Renal cortical epithelial cell (primary cell): ENCODE results near the gene SMG9. TPM values are rescaled to one million over a fixed set of nuclear protein-coding genes. Genes with fewer than 3 reads are reported as not detected.

Source experiments
- DNase-seq: peaks from one replicate; pipeline ENCODE4 v3.0.0-alpha.2; 2011; ENCODE audit warnings: low read depth
- total RNA-seq: library from RNA; depleted of rRNA; stranded (reverse); fragments of >200 nt; gene quantifications from 2 replicates; pipeline ENCODE4 v1.2.3, GENCODE V29; 2014

The SMG9 gene
- total RNA-seq, 1 donor from 2014 or later: 9.9 TPM

DNA sequence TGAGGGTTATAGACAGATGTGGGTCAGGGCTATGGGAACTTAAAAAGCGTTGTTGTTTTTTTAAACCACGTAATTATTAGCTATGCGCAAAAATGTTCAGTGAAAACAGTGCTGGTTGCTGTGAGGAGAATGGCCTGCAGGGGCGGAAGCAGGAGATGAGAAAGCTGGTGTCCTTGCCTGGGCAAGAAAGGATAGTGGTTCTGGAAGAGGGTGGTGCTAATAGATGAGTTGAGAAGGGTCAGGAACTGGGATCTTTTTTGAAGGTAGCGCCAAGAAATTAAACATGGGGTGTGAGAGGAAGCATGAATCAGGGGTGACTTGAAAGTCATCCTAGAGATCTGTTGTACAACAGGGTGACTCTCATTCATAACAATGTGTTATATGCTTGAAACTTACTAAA is 4.8 kb upstream of the SMG9 start:
- no peak for DNase-seq

DNA sequence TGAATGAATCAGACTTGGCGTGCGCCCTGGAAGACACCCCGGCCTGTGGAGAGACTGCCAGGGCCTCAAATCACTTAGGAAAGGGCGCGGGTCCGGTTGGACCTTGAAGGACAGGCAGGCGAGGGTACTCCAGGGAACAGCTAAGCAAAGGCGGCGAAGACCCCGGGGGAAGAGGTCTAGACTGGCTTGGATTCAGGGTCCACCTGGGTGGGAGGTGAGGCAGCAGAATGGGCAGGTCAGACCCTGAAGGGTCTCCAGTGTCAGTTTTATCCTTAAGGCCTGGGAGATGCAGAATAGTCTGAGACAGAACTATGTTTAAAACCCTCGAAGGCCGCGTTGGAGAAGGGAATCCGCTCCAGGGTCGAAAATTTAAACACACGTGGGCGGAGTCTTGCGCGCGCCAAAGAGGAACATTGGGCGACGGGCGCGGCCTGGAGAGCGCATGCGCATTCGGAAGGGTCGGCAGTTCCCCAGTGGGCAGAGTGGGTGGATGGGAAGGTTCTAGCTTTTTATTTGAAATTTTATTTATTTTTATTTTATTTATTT is 567 bp upstream of the SMG9 start:
- DNase-seq: no peak

DNA sequence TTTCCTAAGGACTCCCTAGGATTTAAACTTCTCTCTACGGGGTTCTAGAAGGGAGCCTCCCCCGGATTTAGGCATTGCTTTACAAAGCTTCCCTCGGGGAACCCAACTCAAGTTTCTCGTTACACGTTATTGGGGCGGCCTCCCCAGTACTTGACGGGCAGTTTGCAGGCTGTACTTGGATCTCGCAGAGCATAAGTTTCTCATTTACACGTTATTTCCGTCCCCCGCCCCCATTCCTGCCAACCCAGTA is 584 bp downstream of the SMG9 start:
- no peak for DNase-seq

DNA sequence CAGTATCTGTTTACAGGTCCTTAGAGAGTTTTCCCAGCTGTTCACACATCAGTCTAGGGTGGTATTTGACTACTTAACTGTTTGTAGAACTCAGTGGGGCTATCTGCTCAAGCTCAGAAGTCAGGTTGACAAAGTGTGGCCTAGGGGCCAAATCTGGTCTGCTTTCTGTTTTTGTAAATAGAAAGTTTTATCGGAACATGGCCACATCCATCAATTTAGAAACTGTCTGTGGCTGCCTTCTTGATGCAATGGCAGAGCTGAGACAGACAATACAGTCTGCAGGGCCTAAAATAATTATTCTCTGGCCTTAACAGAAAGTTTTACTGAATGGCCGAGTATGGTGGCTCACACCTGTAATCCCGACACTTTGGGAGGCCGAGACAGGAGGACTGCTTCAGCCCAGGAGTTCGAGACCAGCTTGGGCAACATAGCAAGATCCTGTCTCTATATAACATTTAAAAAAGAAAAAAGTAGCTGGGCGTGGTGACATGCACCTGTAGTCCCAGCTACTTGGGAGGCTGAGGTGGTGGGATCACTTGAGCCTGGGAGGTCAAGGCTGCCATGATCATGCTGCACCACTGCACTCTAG is 2.4 kb downstream of the SMG9 start:
- DNase-seq: no peak

DNA sequence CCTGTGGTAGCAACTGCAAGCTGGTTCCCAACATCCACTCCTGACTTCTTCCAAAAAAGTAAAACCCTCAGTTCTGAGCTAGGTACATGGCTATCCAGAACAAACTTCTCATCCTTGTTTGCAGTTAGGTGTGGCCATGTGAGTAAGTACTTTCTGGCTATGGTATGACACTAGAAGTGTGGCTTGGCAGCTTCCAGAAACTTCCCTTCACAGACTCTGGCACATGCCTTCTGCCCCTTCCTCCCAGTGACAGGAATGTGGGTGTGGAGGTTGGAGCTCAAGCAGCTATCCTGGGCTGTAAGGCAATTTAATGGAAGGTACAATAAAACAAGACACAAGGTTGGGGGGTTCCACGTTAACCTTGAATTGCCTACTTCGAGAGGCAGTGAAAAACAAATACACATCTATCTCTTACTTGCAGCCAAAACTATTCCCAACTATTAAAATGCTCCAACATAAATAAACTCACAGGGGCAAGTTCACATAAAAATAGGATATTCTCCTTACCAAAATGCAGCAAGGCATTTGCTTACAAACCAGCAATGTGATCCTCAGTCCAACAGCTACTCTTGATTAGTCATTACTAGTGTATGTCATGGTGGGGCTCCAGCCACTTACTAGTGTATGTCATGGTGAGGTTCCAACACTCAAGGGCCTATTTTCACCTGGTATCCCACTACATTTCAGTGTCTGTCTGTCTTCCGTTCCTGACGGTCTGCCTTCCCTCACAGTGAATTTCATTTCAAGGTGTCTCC is 3.1 kb downstream of the SMG9 start:
- no peak for DNase-seq

DNA sequence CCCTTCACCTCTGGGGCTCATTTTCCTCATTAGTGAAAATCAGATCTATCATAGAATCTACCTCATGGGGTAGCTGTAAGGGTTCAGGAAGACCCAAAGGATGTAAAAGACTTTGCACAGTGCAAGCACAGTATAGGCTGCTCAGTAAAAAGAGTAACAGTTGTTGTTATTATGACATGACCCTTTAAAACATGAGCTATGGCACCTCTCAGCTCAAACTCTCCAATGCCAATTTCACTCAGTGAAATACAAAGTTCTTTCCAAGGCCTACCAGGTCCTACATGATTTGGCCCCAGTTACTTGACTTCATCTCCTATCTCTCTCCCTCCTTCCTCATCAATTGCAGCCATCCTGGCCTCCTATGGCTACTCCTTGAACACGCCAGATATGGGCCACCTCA is 4.9 kb downstream of the SMG9 start:
- DNase-seq: no peak

DNA sequence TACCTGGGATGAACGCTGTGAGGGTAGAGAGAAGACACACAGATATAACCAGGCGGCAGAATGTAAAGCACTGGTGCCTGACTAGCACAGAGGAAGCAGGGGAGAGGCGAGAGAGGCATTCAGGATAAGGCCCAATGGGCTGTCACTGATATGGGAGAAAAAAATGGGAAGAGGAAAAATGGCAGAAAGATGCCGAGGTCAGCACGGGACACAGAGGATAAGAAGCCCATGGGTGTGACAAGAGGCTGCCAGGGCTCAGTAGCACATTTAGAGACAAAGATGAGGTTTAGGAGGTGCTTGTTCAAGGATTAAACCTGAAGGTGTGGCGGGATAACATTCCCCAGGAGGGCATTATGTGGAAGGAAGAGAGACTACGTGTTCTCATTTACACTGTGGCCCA is 5.6 kb downstream of the SMG9 start:
- DNase-seq: no peak

DNA sequence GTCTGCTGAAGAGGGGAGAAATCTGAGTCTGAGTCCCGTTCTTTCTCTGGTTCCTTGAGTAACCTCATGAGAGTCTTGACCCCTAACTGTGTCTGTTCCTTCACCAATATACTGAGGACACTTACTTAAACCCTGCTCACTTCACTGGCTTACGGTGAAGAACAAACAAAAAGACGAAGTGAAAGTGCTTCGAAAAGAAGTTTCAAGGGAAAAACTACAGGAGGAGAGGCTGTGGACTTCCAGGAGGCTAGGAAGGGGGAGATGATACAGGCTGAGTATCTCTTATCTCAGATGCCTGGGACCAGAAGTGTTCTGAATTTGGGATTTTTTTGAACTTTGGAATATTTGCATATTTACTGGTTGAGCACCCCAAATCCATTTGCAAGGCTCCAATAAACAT is 6.1 kb downstream of the SMG9 start:
- no peak for DNase-seq

DNA sequence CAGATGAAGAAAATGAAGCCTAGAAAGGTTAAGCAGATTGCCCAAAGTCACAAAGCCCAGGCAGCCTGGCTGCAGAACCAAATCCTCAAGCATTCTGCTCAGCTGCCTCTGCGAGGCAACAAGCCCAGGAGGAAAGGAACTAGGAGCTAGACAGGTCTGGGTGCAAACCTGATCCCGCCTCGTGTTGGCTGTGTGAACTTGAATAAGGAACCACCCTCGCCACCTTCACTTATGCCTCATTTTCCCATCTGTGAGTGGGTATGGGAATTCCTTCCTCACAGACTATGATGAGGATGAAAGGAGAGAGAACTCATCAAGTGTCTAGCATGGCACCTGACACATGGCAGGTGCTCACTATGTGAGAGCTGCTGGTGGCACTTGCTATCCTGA is 6.6 kb downstream of the SMG9 start:
- no peak for DNase-seq

DNA sequence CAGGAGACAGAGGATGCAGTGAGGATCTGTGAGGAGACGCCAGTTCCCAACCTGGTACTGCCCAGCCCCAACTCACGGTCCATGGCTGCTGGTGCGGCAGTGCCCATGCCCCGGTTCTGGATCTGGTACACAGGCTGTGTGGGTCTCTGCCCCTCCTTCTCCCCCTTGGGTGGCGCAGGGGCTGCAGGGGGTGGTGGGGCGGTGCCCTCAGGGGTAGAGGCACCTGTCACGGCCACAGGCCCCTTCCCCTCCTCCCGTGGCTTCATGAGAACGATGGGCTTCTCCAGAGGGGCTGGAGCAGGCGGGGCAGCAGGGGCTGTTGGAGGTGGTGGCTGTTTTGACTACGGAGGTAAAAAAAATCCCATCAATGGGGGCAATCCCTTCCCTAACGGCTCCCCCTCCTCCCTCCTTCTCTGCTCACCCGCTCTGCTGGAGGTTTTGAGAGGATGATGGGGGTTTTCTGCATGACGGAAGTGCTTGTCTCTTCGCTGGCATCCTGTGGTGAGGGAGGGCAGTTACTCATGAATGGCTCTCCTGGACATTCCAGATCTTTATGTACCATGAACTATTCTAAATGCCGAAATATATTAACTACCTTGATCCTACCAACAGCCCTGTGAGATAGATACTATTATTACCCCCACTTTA is 7.1 kb downstream of the SMG9 start:
- no peak for DNase-seq

DNA sequence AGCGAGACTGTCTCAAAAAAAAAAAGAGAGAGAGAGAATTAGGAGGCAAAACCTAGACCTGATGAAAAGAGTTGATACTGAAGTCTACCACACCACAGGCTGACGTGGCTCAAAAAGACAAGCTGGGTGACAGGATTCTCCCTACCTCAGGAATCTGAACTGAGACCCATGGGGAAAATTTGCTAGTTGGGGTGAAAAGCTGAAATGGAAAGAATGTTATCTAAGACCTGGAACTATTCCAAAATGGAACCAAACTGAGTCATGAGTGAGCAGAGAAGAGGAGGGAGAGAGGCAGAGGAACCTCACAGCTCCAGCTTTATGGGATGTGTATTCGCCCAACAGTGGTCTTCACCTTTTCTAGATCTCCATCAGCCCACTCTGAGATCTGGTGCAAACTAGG is 11.7 kb downstream of the SMG9 start:
- no peak for DNase-seq

DNA sequence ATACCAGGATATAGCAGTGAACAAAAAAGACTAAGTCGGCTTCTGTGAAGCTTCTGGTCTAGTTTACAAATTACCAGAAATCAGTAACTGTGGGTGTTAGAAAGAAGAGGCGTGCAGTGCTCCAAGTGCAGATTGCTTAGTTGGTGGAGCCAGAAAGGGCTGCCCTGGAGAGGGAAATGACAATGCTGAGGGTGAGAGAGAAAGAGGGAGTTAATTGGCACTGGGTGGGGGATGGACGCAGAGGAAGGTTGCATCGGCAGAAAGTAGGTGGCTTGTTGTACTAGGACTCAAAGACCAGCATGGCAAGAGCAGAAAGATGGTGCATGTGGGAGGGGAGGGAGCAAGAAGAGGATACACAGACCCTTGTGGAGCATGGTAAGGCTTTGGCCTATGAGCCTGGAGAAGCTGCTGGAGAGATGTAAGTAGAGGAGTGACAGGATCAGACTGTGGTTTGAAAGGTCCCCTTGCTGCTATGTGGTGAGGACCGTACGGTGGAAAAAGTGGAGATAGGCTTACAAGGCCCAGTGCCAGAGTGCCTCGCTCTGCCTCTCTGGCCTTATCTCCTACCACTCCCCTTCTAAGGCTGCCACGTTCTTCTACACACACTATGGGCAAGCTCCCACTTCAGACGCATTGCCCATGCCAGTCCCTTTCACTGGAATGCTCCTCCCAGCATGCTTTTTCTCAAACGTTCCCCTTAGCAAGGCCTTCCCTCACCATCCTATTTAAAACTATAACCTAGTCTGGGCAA is 13.5 kb downstream of the SMG9 start:
- DNase-seq: no peak

DNA sequence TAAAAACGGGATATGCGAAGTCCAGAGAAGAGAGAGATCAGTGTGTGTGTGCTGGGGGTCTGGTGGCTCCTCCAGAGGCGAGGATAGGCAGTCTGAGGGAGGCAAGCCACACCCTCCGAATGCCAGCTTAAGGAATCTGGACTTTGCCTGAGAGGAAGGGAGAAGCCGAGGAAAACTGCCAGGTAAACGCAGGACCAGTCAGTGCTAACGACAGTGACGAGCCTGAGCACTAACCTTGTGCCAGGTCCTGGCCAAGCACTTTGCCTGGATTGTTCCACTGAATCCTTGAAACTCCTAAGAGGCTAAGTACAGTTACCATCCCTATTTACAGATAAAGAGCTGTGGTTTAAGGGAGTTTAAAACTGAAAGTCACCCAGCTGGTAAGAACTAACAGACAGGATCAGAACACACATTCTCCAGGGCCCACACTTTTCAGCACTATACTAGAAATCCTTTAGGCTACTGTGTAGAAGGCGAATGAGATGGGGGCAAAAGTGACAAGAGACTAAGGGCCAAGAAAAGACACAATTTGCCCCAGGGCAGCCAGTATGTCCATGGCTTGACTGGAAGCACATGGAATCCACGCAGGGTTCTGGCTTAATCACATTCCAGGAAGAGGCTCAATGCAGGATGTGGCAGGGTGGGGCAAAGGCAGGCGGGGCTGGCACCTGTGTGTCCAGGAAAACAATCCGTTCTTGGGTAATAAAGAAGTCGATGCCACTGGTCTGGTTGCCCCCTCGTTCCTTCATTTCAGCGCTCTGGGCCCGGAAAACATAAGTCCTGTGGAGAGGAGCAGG is 15.1 kb downstream of the SMG9 start:
- DNase-seq: no peak

DNA sequence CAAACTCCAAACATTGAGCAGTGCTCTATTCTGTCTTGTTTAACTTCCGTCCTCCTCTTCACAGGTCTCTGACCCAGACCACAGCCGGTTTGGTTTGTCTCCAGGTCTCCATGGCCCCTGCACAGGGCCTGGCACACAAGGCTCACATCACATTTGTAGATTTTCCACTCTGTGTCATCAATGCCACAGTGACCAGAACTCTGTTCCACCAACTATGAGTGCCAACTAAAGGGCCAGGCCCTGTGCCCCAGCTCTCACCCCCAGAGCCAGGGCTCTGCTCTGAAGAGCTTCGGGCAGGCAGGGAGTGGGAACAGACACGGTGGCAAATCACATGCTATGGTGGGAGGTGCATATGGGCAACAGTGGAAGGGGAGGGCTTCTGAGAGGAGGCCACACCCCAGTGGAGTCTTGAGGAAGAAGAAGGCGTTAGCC is 16.0 kb downstream of the SMG9 start:
- no peak for DNase-seq

DNA sequence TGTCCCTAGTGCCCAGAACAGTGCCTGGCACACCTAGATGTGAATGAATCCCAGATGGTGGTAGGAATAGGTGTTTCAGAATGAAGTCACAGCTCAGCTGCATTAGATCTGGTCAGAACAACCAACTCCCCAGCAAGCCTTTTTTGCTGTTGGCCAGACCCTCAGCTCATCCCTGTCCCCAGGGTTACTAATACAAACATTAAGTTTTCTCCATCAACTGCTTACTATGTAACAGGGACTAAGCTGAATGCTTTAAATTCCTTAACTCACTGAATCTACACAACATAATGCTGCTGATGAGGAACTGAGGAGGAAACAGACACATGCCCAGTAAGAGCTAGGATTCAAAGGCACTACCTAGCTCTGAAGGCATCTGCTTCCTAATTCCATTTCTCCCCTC is 18.8 kb downstream of the SMG9 start:
- DNase-seq: no peak

DNA sequence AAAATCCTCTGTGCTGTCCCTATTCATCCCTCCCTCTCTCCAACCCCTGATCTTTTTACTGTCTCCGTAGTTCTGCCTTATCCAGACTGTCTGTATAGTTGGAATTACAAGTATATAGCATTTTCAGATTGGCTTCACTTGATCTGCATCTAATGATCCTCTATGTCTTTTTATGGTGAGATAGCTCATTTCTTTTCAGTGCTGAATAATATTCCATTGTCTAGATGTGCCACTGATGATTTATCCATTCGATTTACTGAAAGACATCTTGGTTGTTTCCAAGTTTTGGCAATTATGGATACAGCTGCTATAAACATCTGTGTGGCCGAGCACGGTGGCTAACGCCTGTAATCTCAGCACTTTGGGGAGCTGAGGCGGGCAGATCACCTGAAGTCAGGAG is 19.7 kb downstream of the SMG9 start:
- DNase-seq: no peak

DNA sequence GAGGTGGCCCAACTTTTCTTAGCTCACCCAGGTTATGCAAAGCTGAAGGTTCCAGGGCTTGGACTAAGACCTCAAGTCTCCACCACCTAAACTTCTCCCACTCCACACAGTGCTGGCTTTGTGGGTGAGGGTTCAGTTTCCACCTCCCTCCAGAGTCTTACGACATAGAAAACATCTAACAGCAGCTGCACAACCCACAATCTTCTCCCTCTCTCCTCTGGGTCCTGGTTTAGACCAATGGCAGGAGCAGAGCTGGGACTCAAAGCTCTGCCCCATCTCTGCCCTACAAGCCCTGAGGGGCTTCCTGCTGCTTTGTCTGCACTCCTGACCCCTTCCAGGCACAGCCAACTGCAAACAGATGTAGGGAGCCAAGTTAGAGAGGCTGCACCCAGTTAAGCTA is 22.9 kb downstream of the SMG9 start:
- no peak for DNase-seq

DNA sequence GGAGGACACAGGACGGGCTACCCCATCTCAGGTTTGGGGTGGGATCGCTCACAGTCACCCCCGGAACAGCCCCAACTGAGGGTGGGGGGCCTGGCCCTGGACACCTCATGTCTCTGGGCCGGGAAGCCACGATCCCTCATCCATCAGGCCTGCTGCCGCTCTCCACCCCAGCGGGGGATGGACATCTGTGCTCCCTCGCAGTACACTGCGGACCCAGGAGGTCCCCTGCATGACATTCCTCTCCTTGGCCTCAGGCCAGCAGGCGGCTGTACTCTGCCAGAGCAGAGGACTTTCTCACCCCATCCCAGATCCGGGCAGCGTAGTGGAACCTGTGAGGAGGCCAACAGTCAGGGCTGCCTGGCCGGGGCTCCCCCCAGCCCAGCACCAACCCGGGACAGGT is 23.4 kb downstream of the SMG9 start:
- DNase-seq: no peak

DNA sequence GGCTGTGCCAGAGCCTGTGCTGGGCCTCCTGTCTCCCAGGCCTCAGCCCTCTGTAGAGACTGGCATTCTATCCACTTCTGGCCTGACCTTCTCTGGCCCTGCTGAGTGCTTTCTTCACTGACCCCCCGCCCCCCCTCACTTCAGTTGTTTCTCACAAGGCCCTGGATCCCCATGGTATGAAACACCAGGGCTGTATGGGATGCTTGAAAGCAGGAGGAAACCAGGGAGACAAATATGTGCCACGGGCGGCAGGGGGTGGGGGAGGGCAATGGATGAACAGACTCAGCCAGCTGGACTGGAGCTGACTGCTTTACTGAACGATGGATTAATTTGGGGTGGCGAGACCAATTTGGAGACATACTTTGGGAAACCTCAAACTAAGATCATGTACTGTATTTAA is 24.8 kb downstream of the SMG9 start:
- no peak for DNase-seq

DNA sequence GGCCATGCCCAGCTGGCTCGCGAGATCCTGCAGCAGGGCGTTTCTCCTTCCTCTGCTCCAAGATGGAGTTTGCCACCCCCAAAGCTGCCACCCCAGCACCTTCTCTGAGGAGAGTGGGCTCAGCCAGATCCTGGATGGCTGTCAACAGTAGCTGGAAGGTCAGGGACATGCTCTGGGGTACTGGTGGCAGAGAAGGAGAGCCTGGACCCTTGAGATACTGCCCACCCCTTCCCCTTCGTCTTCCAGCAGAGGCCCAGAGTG is 27.2 kb downstream of the SMG9 start:
- no peak for DNase-seq

DNA sequence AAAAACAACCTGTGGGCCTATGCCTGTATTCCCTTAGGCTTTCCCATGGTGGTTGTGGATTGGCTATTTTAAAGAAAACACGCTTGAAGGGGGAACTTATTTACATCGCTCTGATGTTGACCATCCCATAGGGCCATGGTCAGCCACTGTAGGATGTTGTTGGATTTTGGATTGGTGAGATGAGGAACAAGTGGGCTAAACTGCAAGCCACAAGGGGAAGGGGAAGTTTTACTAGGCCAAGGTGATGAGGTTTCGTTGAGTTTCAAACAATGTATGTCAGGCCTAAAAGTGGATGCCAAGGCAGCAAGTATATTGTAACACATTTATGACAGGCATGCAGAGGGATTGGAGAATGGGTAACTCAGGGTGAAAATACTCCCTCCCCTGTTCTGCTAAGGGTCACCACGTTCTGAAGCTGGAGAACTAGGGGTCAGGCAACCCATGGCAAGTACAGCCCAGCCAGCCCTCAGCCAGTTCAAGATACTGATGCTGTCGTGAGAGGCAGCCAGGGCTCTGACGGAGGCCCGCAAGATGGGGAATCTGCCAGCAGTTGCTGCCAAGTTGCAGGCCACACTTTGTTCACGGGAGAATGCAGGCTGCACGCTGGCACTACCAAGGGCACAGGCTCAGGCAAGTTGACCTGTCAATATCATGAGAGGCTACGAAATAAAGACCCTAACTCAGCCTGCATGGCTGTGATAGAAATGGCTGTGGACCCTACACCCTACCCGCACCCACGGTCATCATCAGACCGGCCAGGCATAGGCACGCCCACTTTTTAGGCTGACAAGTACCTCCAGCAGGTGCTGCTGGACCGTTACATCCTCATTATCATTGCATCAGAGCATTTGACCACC is 27.8 kb downstream of the SMG9 start:
- DNase-seq: no peak
